ENCODE measurements around the gene LRP6. TPM values are rescaled to one million over a fixed set of nuclear protein-coding genes. Genes with fewer than 3 reads are reported as not detected.

LRP6 gene
- total RNA-seq, 1 experiment from 2014 or later: 72.8 TPM

- no peaks in the 10 kb centered on the region for H3K27me3 Mint-ChIP-seq (ENCODE audit: low read depth)
- TF ChIP-seq AFF4 (CRISPR knock-in tag; IDR thresholded peaks at IDR 0.05; ENCODE audit: borderline replicate concordance) (no peak), TP53 (CRISPR knock-in tag; IDR thresholded peaks at IDR 0.05) (no peak), ZNF416 (CRISPR knock-in tag; IDR thresholded peaks at IDR 0.05) (no peak), ETV6 (CRISPR knock-in tag; IDR thresholded peaks at IDR 0.05) (no peak), EMX1 (CRISPR knock-in tag; IDR thresholded peaks at IDR 0.05) (no peak), ZNF138 (CRISPR knock-in tag; conservative IDR thresholded peaks at IDR 0.05) (no peak), PRRX2 (CRISPR knock-in tag; IDR thresholded peaks at IDR 0.05) (no peak), JAZF1 (CRISPR knock-in tag; IDR thresholded peaks at IDR 0.05) (no peak), ZNF317 (CRISPR knock-in tag; IDR thresholded peaks at IDR 0.05; ENCODE audit: borderline replicate concordance, low read depth) (no peak), PREB (CRISPR knock-in tag; IDR thresholded peaks at IDR 0.05; ENCODE audit: borderline replicate concordance) (no peak), TEAD4 (CRISPR knock-in tag; IDR thresholded peaks at IDR 0.05) (no peak), MXD4 (CRISPR knock-in tag; IDR thresholded peaks at IDR 0.05; ENCODE audit: borderline replicate concordance) (no peak), GTF2I (CRISPR knock-in tag; conservative IDR thresholded peaks at IDR 0.05) (no peak)
- H3K9me3 Mint-ChIP-seq: no peaks in the 10 kb centered on the region
- peaks cover 29% of the 10 kb centered on the region for H3K36me3 Mint-ChIP-seq
- peak overlapping the region; percentile 24; the same call in 1 of the 2 replicates for H3K27ac Mint-ChIP-seq
- ATAC-seq (no peak), DNase-seq (ENCODE audit: low spot score) (no peak)
- no peak overlapping the region for H3K4me3 Mint-ChIP-seq
- ChIA-PET POLR2A (interaction anchor here (0.6 kb wide), 1 partner anchor 283 kb away, joined by 3 read pairs; no protein-coding TSS in a partner anchor), CTCF (no interaction called here)
- H3K4me1 Mint-ChIP-seq: no peaks in the 10 kb centered on the region
Measured at GRCh38 chr12:12156828-12157227, 110.0 kb downstream of the LRP6 start.

DNA sequence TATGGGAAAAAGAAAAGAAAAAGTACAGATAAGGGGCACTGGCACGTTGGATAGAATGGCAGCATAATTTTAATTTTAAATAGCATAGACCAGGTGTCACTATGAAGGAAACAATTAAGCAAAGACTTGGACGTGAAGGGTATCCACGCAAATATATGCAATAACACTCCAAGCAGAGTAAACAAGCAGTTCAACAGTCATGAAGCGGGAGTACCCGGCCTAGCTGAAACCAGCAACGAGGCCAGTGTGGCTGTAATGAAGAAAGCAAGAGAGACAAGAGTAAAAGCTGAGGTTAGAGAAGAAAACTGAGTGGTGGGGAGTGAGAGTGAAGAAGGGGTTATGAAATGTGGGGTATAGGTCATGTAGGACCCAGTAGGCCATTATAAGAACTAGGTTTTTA, 110.7 kb downstream of the LRP6 start:
- ATAC-seq (no peak), DNase-seq (ENCODE audit: low spot score) (no peak)
- no peak overlapping the region for H3K4me3 Mint-ChIP-seq
- H3K9me3 Mint-ChIP-seq: no peaks in the 10 kb centered on the region
- CTCF ChIA-PET: no interaction called here
- H3K27me3 Mint-ChIP-seq (ENCODE audit: low read depth): no peaks in the 10 kb centered on the region
- no peaks in the 10 kb centered on the region for H3K4me1 Mint-ChIP-seq
- TF ChIP-seq, protein P1, sequence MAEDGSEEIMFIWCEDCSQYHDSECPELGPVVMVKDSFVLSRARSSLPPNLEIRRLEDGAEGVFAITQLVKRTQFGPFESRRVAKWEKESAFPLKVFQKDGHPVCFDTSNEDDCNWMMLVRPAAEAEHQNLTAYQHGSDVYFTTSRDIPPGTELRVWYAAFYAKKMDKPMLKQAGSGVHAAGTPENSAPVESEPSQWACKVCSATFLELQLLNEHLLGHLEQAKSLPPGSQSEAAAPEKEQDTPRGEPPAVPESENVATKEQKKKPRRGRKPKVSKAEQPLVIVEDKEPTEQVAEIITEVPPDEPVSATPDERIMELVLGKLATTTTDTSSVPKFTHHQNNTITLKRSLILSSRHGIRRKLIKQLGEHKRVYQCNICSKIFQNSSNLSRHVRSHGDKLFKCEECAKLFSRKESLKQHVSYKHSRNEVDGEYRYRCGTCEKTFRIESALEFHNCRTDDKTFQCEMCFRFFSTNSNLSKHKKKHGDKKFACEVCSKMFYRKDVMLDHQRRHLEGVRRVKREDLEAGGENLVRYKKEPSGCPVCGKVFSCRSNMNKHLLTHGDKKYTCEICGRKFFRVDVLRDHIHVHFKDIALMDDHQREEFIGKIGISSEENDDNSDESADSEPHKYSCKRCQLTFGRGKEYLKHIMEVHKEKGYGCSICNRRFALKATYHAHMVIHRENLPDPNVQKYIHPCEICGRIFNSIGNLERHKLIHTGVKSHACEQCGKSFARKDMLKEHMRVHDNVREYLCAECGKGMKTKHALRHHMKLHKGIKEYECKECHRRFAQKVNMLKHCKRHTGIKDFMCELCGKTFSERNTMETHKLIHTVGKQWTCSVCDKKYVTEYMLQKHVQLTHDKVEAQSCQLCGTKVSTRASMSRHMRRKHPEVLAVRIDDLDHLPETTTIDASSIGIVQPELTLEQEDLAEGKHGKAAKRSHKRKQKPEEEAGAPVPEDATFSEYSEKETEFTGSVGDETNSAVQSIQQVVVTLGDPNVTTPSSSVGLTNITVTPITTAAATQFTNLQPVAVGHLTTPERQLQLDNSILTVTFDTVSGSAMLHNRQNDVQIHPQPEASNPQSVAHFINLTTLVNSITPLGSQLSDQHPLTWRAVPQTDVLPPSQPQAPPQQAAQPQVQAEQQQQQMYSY (CRISPR knock-in tag; IDR thresholded peaks at IDR 0.05): no peak
- TF ChIP-seq, protein P2, sequence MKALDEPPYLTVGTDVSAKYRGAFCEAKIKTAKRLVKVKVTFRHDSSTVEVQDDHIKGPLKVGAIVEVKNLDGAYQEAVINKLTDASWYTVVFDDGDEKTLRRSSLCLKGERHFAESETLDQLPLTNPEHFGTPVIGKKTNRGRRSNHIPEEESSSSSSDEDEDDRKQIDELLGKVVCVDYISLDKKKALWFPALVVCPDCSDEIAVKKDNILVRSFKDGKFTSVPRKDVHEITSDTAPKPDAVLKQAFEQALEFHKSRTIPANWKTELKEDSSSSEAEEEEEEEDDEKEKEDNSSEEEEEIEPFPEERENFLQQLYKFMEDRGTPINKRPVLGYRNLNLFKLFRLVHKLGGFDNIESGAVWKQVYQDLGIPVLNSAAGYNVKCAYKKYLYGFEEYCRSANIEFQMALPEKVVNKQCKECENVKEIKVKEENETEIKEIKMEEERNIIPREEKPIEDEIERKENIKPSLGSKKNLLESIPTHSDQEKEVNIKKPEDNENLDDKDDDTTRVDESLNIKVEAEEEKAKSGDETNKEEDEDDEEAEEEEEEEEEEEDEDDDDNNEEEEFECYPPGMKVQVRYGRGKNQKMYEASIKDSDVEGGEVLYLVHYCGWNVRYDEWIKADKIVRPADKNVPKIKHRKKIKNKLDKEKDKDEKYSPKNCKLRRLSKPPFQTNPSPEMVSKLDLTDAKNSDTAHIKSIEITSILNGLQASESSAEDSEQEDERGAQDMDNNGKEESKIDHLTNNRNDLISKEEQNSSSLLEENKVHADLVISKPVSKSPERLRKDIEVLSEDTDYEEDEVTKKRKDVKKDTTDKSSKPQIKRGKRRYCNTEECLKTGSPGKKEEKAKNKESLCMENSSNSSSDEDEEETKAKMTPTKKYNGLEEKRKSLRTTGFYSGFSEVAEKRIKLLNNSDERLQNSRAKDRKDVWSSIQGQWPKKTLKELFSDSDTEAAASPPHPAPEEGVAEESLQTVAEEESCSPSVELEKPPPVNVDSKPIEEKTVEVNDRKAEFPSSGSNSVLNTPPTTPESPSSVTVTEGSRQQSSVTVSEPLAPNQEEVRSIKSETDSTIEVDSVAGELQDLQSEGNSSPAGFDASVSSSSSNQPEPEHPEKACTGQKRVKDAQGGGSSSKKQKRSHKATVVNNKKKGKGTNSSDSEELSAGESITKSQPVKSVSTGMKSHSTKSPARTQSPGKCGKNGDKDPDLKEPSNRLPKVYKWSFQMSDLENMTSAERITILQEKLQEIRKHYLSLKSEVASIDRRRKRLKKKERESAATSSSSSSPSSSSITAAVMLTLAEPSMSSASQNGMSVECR (CRISPR knock-in tag; IDR thresholded peaks at IDR 0.05; ENCODE audit: borderline replicate concordance): no peak
- peak overlapping the region; percentile 22; the same call in 1 of the 2 replicates for H3K27ac Mint-ChIP-seq
- POLR2A ChIA-PET: no interaction called here
- peaks cover 25% of the 10 kb centered on the region for H3K36me3 Mint-ChIP-seq

All from WTC11 (cell line).